Skeletal muscle cell (primary cell): ENCODE data around the gene CHCHD6.
A peak's percentile ranks its signal among the peaks of the same experiment; 100 is the strongest.

Experiments used
- DNase-seq: peaks from one replicate; pipeline ENCODE4 v3.0.0-alpha.2; 2010; ENCODE audit warnings: low read depth
- H3K4me3 ChIP-seq: 2 replicates; pipeline ENCODE4 v1.5.1; 2011; ENCODE audit warnings: low read depth, mild to moderate bottlenecking, control low read depth, low read length, moderate library complexity

Gene CHCHD6

DNA sequence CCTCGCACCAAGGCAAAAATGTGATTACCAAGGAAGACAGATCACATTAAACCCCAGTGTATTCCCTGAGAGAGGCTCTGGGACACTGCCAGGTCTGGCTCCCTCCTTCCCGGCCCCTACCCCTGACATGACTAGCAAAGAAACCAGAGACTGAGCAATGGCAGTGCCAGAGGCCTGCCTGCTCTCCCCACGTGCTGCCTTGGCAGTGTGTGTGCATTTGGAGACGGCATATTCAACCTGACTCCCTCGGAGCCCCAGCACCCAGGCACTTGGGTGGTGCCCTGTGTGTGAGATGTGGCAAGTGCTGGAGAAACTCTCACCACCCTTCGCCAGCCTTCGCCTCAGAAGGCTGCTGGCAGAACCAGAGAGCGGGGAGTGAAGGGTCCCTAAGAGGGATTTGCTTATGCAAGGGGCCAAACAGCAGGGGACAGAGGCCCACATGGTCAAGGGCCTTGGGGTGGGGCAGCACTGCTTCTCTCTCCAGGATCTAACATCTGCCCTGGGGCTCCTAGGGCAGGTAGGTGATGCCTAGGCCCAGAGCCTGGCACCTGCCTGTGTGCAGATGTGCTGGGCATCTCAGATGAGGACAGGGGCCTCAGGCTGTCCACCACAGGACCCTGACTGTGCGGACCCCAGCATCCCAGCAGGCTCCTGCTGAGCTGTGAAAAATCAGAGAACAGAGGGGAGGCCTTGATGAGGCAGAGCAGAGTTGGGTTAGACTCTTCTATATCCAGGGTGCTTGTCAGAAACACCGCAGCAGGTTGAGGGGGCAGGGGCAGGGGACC is 255.3 kb downstream of the CHCHD6 start:
- no peak overlapping the region for H3K4me3 ChIP-seq
- DNase-seq, result no peak

DNA sequence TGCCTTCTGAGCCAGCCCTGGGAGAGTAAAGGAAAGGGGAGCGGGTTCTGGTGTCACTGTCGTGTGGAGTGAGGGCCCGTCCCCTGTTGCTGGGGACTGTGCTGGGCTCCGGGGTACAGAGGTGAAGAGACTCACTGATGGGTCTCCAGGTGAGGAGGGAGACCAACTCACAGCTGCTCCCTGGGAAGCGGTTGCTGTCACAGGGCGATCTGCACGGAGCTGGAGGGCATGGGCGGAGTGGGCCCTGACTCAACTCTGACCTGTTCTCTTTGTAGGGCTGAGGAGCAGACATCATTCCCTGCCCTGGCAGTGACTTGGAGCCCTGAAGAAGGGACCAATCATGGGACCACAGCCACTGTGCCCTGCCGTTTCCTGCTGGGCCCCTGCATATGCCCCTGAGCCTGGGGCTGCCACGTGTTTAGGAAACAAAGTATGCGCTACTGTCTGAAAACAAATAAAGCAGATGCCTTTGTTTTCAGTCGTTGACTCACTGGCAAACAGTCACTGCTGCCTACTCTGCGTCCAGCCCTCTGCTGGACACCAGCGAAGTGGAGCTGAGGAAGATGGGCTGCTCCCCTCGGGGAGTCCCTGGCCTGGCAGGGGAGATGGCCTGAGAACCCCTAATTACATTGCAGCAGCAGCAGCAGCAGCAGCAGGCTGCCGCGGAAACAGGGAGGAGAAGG is 256.0 kb downstream of the CHCHD6 start:
- H3K4me3 ChIP-seq, result no peak overlapping the region
- DNase-seq, result no peak

DNA sequence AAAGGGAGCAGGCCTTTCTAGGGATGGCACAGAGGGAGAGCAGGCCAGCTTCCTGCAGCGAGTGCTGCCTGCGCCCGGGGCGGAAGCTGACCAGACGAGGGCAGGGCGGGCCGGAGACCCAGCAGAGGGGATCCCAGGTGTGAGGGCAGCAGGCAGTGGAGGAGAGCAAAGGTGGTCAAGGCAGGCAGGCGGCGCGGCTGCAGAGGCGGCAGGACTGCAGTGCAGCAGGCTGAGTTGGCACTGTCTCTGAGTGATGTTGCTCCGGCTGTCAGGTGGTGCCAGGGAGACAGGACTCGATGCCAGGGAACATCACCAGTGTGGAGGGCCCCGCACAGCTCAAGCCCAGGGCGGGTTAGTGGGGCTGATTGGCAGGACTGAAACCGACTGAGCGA is 256.6 kb downstream of the CHCHD6 start:
- DNase-seq, result no peak
- no peak overlapping the region for H3K4me3 ChIP-seq

DNA sequence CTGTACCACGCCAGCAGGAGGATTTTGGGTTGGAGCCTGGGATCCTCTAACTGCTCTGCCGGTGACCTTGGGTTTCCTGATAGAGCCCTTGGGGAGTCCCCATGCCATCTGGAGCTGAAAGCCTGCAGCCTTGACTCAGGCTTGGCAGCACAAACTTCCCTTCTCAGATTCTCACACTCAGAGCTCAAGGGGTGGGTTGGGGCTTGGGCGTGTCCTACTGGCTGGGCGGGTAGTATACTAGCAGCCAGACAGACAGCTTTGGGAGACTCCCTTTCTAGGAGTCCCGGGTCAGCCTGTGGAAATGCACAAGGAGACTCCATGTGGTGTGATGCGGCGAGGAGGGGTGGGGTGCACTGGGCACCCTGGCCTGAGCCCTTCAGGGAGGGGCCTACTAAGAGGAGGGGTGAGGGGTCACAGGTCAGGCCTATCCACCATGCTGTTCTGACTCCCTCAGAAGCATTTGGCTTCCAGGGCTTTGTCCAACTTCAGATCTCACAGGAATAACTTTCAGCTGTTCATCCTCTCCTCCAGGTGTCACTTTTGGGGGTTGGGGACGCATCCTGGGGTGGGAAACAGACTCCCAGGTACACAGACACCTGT is 257.3 kb downstream of the CHCHD6 start:
- no peak overlapping the region for H3K4me3 ChIP-seq
- peak; percentile 67 for DNase-seq

DNA sequence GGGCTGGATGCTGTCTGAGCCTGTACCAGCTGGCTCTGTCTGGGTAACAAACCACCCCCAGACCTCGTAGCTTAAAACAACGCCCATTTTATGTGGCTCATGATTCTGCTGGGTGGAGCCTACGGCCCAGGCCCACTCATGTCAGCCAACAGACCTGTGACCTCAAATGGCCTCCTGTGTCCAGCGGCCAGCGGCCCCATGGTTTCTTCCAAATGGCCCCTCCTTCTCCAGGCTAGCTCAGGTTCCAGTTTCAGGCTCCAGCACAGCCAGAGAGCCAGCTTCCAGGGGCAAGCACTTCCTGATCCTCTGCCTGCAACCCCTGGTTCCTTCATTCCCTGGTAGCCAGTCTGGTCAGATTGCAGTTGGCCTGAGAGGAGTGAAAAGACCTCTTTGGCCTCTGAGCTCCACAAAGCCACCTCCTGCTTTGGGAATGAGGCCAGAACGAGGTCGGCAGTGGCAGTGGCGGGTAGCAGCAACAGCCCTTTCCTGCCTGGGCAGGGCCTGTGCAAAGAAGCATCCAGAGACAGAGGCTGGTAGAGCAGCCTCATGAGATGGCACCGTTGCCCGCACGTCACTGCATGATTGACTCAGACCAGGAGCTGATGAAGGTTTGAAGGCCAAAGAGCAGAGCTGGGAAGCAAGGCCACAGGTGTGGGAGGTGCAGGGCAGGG is 257.9 kb downstream of the CHCHD6 start:
- H3K4me3 ChIP-seq, result no peak overlapping the region
- DNase-seq, result no peak

DNA sequence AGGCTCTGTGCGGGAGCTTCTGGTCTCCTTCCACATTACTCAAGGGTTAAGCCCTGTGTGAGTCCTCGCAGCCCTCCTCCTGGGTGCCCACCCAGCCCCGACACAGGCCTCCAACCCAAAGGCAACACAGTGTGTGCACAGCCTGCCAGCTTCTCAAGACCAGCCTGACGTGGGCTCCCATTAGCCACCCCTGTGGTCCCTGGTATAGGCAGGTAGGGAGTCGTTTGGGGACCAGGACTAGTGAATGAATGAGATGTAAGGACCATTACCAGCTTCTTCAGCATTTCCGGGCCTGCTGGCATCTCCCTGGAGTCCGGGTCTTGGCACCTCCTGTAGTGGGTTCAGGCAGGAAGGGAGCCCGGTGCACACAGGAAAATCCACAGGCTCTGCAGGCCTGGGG is 258.7 kb downstream of the CHCHD6 start:
- no peak for DNase-seq
- H3K4me3 ChIP-seq, result no peak overlapping the region

DNA sequence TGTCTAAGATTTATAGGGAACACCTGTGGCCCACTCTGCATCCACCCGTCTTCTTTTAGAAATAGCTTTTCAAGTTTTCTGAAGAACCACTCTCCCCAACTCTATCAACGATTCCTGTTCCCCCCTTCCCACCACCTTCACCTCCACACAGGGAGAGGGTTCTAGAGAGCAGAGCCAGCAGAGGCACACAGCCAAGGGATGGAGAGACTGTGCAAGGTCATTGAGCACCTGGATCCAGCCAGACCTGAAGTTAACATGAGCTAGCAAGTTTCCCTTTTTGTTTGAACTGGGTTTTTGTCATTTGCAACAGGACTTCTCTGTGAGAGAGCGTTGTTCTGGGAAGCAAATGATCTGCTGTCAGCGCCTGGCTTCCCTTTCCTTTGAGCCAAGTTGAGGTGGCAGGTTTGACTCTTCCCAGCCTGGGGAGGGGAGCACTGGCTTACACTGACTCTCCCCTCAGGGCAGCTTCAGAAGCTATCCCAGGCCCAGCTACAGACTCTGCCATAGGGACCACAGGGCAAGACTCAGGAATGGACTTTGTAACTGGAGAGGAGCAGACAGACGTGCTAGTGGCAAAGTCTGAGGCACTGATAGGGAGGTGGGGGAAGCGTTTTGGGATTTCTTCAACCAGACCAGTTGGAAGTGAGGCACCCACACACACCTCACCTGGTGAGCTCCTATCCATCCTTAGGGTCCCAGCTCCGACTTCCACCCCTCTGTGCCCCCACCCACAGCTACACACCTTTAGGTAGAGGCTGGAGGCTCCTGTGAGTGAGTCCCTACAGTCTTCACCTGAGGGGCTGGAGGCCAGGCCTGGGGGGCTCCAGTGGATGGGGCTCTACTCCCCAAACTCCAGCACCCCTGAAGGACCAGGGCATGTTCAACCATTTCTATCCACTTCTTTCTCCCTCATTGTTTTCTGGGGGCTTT is 259.5 kb downstream of the CHCHD6 start:
- no peak for DNase-seq
- H3K4me3 ChIP-seq, result no peak overlapping the region

DNA sequence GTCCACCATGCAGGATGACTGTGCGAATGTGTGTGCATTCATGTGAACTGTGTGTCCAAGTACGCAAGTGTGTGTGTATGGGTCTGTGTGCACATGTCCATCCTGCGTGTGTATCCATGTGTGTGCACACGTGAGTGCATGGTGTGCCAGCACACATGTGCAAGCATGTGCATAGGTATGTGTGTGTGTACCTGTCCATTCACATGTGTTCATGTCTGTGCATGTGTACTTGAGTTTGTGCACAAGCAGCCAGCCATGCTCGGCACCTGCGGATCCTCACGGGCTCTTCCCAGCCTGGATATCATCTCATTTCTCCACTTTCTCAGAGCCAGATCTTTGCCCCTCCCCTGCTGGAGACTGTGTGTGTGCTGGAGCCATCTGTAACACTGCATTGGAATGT is 260.2 kb downstream of the CHCHD6 start:
- DNase-seq, result no peak
- no peak overlapping the region for H3K4me3 ChIP-seq

DNA sequence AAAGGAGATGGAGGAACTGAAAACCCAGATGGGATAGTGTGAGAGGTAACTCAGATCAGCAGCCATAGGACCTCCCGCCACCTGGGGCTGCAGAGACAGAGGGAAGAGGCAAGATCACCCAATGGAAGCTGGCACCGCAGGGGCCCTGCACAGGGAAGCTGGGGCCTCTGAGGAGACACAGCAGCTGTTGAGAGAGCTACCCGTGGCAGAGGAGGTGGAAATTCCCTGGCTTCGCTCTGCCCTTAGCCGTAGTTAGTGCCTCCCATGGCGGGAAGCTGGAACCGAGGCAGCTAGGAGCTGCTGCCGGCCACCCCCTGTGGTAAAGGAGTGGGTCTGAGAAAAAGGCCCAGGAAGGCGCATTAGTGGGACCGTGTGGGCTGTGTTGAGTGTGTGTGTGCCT is 260.9 kb downstream of the CHCHD6 start:
- no peak for DNase-seq
- H3K4me3 ChIP-seq, result no peak overlapping the region

DNA sequence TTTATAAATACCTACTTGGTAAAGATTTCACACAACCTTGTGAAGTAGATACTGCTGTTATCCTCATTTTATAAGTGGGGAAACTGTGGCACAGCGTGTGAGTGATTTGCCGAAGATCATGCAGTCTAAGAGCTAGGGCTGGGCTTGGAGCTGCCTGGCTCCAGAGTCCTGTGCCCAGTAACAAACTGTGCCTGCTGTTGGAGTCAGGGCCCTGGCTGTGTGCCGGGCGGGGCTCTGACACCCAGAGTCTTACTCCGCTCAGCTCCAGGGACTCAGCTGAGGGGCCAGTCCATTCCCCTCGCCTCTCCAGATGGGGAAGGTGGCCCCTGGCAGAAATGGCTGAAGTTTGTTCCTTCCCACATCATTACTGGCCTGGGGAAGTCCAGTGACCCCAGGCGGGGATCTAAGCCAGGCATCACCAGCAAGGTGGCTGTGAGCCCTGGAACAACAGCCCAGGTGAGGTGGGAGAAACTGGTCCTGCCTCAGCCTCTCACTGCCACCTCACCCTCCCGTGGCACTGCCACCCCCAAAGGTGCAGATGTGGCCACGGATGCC is 261.6 kb downstream of the CHCHD6 start:
- DNase-seq, result no peak
- no peak overlapping the region for H3K4me3 ChIP-seq

DNA sequence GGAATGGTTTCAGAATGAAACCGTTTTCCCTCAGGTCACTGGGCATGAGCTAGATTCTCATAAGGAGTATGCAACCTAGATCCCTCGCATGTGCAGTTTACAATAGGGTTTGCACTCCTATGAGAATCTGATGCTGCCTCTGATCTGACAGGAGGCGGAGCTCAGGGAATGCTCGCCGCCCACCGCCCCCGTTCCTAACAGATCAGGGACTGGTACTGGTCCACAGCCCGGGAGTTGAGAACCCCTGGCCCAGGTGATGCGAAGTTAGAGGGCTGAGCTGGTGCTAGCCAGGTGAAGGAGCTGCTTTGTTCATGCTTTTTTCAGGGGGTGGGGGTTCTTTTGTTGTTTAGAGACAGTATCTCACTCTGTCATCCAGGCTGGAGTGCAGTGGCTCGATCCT is 263.3 kb downstream of the CHCHD6 start:
- DNase-seq, result no peak
- H3K4me3 ChIP-seq, result no peak overlapping the region

DNA sequence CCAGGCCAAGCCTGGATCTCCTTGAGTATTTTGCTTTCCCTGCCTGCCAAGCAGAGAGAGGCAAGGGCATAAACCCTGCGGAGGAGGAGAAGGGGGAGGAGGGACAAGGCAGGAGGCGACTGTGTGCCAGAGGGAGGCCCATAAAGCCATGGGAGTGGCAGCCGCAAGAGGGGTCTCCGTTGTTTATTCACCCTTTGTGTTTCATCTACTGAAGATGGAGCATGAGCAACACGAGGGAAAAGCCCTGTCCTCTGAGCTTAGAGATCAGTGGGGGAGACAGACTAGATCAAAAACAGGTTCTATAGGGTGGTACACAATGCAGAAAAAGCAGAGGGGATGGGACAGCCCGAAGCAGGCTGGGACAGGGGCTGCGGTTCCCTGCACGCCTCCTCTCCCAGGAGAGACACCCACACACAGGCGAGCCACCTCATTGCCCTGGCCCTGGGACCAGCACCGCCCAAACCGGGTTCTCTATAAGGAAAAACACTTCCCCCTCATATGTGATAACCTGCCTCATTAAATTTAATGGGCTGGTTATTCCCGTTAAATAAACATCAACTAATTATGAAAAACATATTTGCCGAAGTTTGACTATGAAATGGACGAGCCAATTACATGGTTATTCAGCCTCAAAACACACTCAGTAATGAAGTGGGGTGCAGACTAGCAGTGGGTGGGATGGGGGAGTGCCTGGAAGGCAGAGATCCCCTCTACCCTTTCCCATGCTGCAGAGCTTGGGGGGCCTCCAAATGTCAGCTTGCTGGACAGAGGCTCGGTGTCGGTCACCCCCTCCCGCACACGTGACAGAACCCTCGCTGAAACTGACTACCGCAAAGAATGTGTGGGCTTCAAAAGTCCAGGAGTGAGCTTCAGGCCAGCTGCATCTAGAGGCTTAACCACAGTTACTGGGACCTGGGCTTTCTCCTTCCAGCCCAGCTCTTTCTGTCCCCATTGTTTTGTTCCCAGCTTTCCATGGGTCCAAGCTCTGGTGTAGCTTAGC is 264.7 kb downstream of the CHCHD6 start:
- DNase-seq, result no peak
- no peak overlapping the region for H3K4me3 ChIP-seq

DNA sequence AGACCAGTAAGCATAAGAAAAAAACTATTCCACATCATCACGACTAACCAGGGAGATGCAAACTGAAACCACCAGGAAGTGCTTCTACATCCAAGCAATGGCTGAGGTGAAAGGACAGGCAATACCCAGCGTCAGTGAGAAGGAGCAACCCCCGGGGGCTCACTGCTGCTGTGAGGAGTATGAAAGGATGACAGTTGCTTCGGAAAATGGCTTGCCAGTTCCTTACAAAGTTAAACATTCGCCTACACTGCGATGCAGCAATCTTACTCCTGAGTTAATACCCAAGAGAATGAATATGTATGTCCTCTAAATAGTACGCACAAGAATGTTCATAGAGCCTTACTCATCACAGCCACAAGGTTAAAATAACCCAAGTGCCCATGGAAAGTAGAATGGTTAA is 265.5 kb downstream of the CHCHD6 start:
- DNase-seq, result peak; percentile 94
- no peak overlapping the region for H3K4me3 ChIP-seq

DNA sequence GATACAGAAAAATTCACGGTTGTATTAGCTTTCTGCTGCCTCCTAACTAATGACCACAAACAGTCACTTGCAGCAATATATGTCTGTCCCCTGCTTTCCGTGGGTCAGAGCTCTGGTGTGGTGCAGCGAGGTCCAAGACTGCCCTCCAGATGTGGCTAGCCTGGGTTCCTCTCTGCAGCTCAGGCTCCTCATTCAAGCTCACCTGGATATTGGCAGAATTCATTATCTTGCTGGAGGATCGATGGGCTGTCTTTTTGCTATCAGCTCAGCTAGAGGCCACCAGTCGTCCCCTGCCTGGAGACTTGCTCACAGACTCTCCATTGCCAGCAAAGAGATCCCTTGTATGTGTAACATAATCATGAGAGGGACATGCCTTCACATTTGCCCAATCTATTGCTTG is 266.1 kb downstream of the CHCHD6 start:
- H3K4me3 ChIP-seq, result no peak overlapping the region
- no peak for DNase-seq

DNA sequence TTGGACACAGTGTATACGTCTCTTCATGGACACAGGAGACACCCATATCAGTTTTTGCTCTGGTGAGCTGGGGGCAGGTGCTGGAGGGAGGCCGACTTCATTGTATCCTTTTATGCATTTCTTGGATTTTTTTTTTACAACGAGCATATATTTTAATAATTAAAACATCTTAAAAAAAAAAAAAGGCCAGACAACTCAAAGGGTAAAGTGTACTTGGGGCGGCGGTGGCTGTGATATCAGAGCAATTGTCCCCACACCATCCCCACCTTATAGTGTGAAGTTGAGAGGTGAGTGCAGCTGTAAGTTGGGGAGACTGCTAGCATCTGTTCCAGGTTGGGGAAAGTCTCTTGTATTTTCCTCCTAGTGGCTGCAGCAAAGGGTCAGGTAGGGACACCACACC is 266.9 kb downstream of the CHCHD6 start:
- DNase-seq, result no peak
- no peak overlapping the region for H3K4me3 ChIP-seq

DNA sequence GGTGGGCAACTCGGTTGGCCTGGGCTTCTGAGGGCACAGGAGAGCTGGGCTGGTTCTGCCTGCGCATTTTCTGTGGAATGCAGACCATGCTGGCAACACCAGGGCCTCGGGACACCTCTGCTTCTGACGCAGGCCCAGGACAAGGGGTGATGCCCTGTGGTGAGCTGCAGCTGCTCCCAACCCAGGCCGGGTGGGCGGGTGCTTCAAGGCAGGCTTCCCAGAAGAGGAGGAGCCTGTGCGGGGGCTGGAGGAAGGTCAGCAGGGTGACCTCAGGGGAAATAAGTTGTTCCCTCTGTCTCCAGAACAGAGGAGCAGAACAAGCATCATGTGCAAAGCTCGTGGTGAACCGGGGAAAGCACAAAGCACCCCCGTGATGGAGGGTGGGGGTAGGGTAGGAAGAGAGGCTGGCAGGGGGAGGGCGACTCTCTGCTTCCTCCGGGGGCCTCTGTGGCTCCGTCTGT is 267.9 kb downstream of the CHCHD6 start:
- peak; percentile 88 for DNase-seq
- H3K4me3 ChIP-seq, result no peak overlapping the region

DNA sequence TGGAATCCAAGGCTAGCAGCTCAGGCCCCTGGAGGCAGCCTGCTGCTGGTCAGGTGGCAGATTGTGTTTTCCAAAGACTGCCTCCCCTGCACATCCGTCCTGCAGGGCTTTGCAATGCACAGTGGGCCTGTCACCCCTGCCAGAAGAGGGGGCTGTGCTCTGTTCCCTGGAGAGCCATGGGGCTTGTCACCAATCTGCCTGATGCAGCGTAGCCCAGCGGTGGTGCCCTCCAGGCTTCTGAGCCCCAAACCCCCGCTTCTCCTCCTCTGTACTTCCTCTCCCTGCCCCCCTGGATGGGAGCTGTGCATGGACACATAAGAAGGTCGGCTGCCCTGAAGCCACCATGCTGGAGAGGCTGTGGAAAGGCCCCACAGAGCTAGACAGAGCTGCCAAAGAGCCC is 268.8 kb downstream of the CHCHD6 start:
- no peak for DNase-seq
- H3K4me3 ChIP-seq, result no peak overlapping the region

DNA sequence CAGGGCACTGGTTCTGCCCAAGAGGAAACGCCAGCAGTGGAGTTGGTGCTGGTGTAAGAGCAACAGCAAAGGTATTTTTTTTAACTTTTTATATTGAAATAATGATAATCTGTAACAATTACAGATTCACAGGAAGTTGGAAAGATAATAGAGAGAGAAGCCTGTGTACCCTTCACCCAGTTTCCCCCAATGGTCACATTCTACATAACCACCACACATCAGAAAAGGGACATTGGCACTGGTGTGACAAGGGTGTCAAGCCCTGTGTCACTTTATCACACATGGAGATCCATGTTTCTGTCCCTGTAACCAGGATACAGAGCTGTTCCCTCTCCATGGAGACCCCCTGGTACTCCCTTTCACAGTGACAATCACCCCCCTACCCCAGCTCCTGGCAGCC is 269.8 kb downstream of the CHCHD6 start:
- no peak overlapping the region for H3K4me3 ChIP-seq
- no peak for DNase-seq
